ENCODE measurements around the gene DDX10. TPM values are rescaled to one million over a fixed set of nuclear protein-coding genes. Genes with fewer than 3 reads are reported as not detected.

The DDX10 gene
- total and polyA plus RNA-seq, 4 donors: 8.0 to 11.8 (median 9.0) TPM

DNA sequence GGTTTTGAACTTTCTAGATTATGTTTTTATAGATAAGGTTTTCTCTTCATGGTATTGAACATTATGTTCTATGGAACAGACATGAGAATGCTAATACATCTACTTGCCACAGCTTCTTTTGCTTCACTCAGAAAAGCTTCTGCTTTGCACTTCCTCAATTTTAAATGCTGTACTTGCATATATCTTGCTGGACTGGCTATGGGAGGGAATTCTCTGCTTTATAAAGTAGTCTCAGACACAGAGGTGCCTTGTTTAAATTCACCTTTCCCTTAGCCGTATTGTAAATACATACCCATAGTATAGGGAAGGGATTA lies 173.9 kb downstream of the DDX10 start:
- WGBS: 90% methylated on average over 1 of the region's 1 CpG
- Histone ChIP-seq H3K9ac (ENCODE audit: low read depth in 1 of 2, low read length in 2 of 2) (no peak overlapping the region), H3K4me1 (ENCODE audit: control insufficient read depth in 4 of 4, insufficient read depth in 4 of 4, low read length in 3 of 4) (no peaks in the 10 kb centered on the region), H3K36me3 (ENCODE audit: control insufficient read depth in 4 of 4, insufficient read depth in 3 of 4, low read depth in 1 of 4, low read length in 3 of 4) (peaks cover 0 to 13% (median 3%) of the 10 kb centered on the region in 4 donors), H3K27ac (ENCODE audit: low read depth in 1 of 2, low read length in 2 of 2) (no peak overlapping the region), H3K27me3 (ENCODE audit: control insufficient read depth in 4 of 4, insufficient read depth in 4 of 4, low read length in 3 of 4) (no peaks in the 10 kb centered on the region), H3K9me3 (ENCODE audit: control insufficient read depth in 4 of 4, low read length in 3 of 4) (no peaks in the 10 kb centered on the region), H3K4me3 (ENCODE audit: low read depth in 1 of 3, low read length in 3 of 3) (no peak overlapping the region)
- TF ChIP-seq FOXA1 (IDR thresholded peaks at IDR 0.05): no peak
- no peak for TF ChIP-seq YY1 (IDR thresholded peaks at IDR 0.05)
- TF ChIP-seq, protein P1, sequence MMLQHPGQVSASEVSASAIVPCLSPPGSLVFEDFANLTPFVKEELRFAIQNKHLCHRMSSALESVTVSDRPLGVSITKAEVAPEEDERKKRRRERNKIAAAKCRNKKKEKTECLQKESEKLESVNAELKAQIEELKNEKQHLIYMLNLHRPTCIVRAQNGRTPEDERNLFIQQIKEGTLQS (IDR thresholded peaks at IDR 0.05): no peak
- TF ChIP-seq, protein P2, sequence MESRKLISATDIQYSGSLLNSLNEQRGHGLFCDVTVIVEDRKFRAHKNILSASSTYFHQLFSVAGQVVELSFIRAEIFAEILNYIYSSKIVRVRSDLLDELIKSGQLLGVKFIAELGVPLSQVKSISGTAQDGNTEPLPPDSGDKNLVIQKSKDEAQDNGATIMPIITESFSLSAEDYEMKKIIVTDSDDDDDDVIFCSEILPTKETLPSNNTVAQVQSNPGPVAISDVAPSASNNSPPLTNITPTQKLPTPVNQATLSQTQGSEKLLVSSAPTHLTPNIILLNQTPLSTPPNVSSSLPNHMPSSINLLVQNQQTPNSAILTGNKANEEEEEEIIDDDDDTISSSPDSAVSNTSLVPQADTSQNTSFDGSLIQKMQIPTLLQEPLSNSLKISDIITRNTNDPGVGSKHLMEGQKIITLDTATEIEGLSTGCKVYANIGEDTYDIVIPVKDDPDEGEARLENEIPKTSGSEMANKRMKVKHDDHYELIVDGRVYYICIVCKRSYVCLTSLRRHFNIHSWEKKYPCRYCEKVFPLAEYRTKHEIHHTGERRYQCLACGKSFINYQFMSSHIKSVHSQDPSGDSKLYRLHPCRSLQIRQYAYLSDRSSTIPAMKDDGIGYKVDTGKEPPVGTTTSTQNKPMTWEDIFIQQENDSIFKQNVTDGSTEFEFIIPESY (IDR thresholded peaks at IDR 0.05): no peak
- TF ChIP-seq FOXA2 (IDR thresholded peaks at IDR 0.05): no peak
- no peak for TF ChIP-seq JUND (IDR thresholded peaks at IDR 0.05)
- TF ChIP-seq HNF4A (conservative IDR thresholded peaks at IDR 0.05): no peak
- TF ChIP-seq EGR1 (IDR thresholded peaks at IDR 0.05; ENCODE audit: low read depth in 2 of 2): no peak
- TF ChIP-seq, protein P3, sequence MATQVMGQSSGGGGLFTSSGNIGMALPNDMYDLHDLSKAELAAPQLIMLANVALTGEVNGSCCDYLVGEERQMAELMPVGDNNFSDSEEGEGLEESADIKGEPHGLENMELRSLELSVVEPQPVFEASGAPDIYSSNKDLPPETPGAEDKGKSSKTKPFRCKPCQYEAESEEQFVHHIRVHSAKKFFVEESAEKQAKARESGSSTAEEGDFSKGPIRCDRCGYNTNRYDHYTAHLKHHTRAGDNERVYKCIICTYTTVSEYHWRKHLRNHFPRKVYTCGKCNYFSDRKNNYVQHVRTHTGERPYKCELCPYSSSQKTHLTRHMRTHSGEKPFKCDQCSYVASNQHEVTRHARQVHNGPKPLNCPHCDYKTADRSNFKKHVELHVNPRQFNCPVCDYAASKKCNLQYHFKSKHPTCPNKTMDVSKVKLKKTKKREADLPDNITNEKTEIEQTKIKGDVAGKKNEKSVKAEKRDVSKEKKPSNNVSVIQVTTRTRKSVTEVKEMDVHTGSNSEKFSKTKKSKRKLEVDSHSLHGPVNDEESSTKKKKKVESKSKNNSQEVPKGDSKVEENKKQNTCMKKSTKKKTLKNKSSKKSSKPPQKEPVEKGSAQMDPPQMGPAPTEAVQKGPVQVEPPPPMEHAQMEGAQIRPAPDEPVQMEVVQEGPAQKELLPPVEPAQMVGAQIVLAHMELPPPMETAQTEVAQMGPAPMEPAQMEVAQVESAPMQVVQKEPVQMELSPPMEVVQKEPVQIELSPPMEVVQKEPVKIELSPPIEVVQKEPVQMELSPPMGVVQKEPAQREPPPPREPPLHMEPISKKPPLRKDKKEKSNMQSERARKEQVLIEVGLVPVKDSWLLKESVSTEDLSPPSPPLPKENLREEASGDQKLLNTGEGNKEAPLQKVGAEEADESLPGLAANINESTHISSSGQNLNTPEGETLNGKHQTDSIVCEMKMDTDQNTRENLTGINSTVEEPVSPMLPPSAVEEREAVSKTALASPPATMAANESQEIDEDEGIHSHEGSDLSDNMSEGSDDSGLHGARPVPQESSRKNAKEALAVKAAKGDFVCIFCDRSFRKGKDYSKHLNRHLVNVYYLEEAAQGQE (IDR thresholded peaks at IDR 0.05): no peak
- no peak for TF ChIP-seq HNF4G (IDR thresholded peaks at IDR 0.05)
- TF ChIP-seq, protein P4, sequence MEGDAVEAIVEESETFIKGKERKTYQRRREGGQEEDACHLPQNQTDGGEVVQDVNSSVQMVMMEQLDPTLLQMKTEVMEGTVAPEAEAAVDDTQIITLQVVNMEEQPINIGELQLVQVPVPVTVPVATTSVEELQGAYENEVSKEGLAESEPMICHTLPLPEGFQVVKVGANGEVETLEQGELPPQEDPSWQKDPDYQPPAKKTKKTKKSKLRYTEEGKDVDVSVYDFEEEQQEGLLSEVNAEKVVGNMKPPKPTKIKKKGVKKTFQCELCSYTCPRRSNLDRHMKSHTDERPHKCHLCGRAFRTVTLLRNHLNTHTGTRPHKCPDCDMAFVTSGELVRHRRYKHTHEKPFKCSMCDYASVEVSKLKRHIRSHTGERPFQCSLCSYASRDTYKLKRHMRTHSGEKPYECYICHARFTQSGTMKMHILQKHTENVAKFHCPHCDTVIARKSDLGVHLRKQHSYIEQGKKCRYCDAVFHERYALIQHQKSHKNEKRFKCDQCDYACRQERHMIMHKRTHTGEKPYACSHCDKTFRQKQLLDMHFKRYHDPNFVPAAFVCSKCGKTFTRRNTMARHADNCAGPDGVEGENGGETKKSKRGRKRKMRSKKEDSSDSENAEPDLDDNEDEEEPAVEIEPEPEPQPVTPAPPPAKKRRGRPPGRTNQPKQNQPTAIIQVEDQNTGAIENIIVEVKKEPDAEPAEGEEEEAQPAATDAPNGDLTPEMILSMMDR (IDR thresholded peaks at IDR 0.05; ENCODE audit: low read depth, low read length, missing input control): no peak
- TF ChIP-seq, protein P5, sequence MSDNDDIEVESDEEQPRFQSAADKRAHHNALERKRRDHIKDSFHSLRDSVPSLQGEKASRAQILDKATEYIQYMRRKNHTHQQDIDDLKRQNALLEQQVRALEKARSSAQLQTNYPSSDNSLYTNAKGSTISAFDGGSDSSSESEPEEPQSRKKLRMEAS (IDR thresholded peaks at IDR 0.05): no peak
- no peak for TF ChIP-seq RAD21 (IDR thresholded peaks at IDR 0.05)
- TF ChIP-seq GABPA (IDR thresholded peaks at IDR 0.05 in 1 of 2, conservative IDR thresholded peaks at IDR 0.05 in 1 of 2): no peak
- no peak for TF ChIP-seq NR2F2 (IDR thresholded peaks at IDR 0.05)
- DNase-seq (ENCODE audit: low spot score): no peak

DNA sequence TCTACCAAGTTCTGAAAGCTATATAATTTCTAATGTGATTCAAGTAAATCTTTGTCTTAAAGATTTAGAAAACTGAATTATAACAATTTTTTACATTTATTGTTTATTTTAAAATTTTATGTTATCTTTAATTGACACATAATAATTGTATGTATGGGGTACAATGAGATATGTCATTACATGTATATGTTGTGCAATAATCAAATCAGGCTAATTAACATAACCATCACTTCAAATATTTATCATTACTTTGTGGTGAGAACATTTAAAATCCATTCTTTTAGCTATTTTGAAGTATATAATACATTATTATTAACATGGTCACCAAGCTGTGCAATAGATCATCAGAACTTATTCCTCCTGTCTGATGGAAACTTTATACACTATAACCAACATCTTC lies 181.1 kb downstream of the DDX10 start:
- Histone ChIP-seq H3K9ac (ENCODE audit: low read depth in 1 of 2, low read length in 2 of 2) (no peak overlapping the region), H3K4me1 (ENCODE audit: control insufficient read depth in 4 of 4, insufficient read depth in 4 of 4, low read length in 3 of 4) (no peaks in the 10 kb centered on the region), H3K9me3 (ENCODE audit: control insufficient read depth in 4 of 4, low read length in 3 of 4) (no peaks in the 10 kb centered on the region), H3K36me3 (ENCODE audit: control insufficient read depth in 4 of 4, insufficient read depth in 3 of 4, low read depth in 1 of 4, low read length in 3 of 4) (peaks cover 0 to 4% (median 0%) of the 10 kb centered on the region in 4 donors), H3K27ac (ENCODE audit: low read depth in 1 of 2, low read length in 2 of 2) (no peak overlapping the region), H3K27me3 (ENCODE audit: control insufficient read depth in 4 of 4, insufficient read depth in 4 of 4, low read length in 3 of 4) (no peaks in the 10 kb centered on the region), H3K4me3 (ENCODE audit: low read depth in 1 of 3, low read length in 3 of 3) (no peak overlapping the region)
- DNase-seq (ENCODE audit: low spot score): no peak
- TF ChIP-seq YY1 (IDR thresholded peaks at IDR 0.05) (no peak), EGR1 (IDR thresholded peaks at IDR 0.05; ENCODE audit: low read depth in 2 of 2) (no peak), NR2F2 (IDR thresholded peaks at IDR 0.05) (no peak), TAF1 (conservative IDR thresholded peaks at IDR 0.05) (no peak), JUND (IDR thresholded peaks at IDR 0.05) (no peak), RAD21 (IDR thresholded peaks at IDR 0.05) (no peak), SP1 (IDR thresholded peaks at IDR 0.05) (no peak), FOXA1 (IDR thresholded peaks at IDR 0.05) (no peak), FOXA2 (IDR thresholded peaks at IDR 0.05) (no peak), HNF4A (conservative IDR thresholded peaks at IDR 0.05) (no peak), RXRA (IDR thresholded peaks at IDR 0.05) (no peak)
- TF ChIP-seq, protein P1 (IDR thresholded peaks at IDR 0.05): no peak
- TF ChIP-seq, protein P4 (IDR thresholded peaks at IDR 0.05; ENCODE audit: low read depth, low read length, missing input control): no peak
- TF ChIP-seq, protein P3 (IDR thresholded peaks at IDR 0.05): no peak
